K562 (cell line): ENCODE measurements around the gene HTRA3. TPM values are rescaled to one million over a fixed set of nuclear protein-coding genes. Genes with fewer than 3 reads are reported as not detected.
A peak's percentile ranks its signal among the peaks of the same experiment; 100 is the strongest.

Experiments used
- ATF7 ChIP-seq: fragments of 450-650 bp; IDR thresholded peaks from 2 replicates; pipeline ENCODE4 v1.7.1; 2014; ENCODE audit warnings: mild to moderate bottlenecking, moderate library complexity
- CBX1 ChIP-seq: sonication (generic); IDR thresholded peaks from 2 replicates; pipeline ENCODE4 v1.6.1; 2016; ENCODE audit warnings: antibody characterized with exemption, low read depth, mild to moderate bottlenecking
- EGR1 ChIP-seq: fragments of 450-650 bp; conservative IDR thresholded peaks from 2 replicates; pipeline ENCODE4 v1.6.1; 2017; ENCODE audit warnings: mild to moderate bottlenecking
- HCFC1 ChIP-seq: IDR thresholded peaks from 2 replicates; pipeline ENCODE4 v1.6.1; 2012; ENCODE audit warnings: low read depth, low read length, improper control_type of control experiment
- ID3 ChIP-seq, 2 experiments: fragments of 250-450 bp in 1 of 2; fragments of 450-650 bp in 1 of 2; sonication (Bioruptor Pico) in 1 of 2; IDR thresholded peaks; 2 replicates each; pipeline versions ENCODE4 v1.6.1 to v1.8.0; 2016 to 2021; ENCODE audit warnings: mild to moderate bottlenecking in 2 of 2, moderate library complexity in 2 of 2, missing compliant biosample characterization in 1 of 2, missing genetic modification characterization in 1 of 2
- LARP7 ChIP-seq: fragments of 450-650 bp; IDR thresholded peaks from 2 replicates; pipeline ENCODE4 v1.6.1; 2016
- LCOR ChIP-seq: sonication (generic); formaldehyde crosslinking; IDR thresholded peaks from 2 replicates; pipeline ENCODE4 v1.8.0; 2022; ENCODE audit warnings: mild to moderate bottlenecking, missing genetic modification reagents
- MCM3 ChIP-seq: fragments of 450-650 bp; IDR thresholded peaks from 2 replicates; pipeline ENCODE4 v1.6.1; 2016
- MEIS2 ChIP-seq: fragments of 450-650 bp; IDR thresholded peaks from 2 replicates; pipeline ENCODE4 v1.6.1; 2014; ENCODE audit warnings: mild to moderate bottlenecking; ENCODE audit not compliant: partially characterized antibody
- MTA1 ChIP-seq: fragments of 450-650 bp; IDR thresholded peaks from 2 replicates; pipeline ENCODE4 v1.6.1; 2017; ENCODE audit warnings: borderline replicate concordance
- NFIC ChIP-seq: fragments of 450-650 bp; IDR thresholded peaks from 2 replicates; pipeline ENCODE4 v1.6.1; 2017; ENCODE audit warnings: mild to moderate bottlenecking, inconsistent platforms
- PHF8 ChIP-seq: fragments of 200-600 bp; sonication (generic); IDR thresholded peaks from 2 replicates; pipeline ENCODE4 v1.6.1; 2012; ENCODE audit warnings: mixed run types, mild to moderate bottlenecking, inconsistent platforms, low read length, moderate library complexity, borderline replicate concordance
- PRDM10 ChIP-seq: fragments of 450-650 bp; IDR thresholded peaks from 2 replicates; pipeline ENCODE4 v1.6.1; 2018; ENCODE audit not compliant: partially characterized antibody
- SMAD4 ChIP-seq: fragments of 250-450 bp; sonication (Bioruptor Pico); conservative IDR thresholded peaks from 2 replicates; pipeline ENCODE4 v1.8.0; 2021; ENCODE audit warnings: inconsistent platforms, mild to moderate bottlenecking, moderate library complexity
- SOX6 ChIP-seq: fragments of 450-650 bp; IDR thresholded peaks from 2 replicates; pipeline ENCODE4 v1.6.1; 2014; ENCODE audit warnings: mild to moderate bottlenecking
- ZBTB12 ChIP-seq: fragments of 250-450 bp; sonication (Bioruptor Pico); IDR thresholded peaks from 2 replicates; pipeline ENCODE4 v1.4.0; 2020
- ZFP91 ChIP-seq: sonication (generic); formaldehyde crosslinking; IDR thresholded peaks from 2 replicates; pipeline ENCODE4 v1.8.0; 2022; ENCODE audit warnings: mild to moderate bottlenecking, missing genetic modification reagents
- ZNF124 ChIP-seq: sonication (generic); formaldehyde crosslinking; IDR thresholded peaks from 2 replicates; pipeline ENCODE4 v1.8.1; 2022; ENCODE audit warnings: missing genetic modification reagents
- polyA plus RNA-seq, 8 experiments: library from polyadenylated mRNA; depleted of rRNA in 4 of 8; stranded (reverse) in 5 of 8; unstranded in 3 of 8; fragments of >200 nt; fragmentation: Nextera tagmentation in 2 of 8; fragmentation: Illumina TruSeq in 1 of 8; extraction: Ambion mirVana in 2 of 8; extraction: Trizol in 1 of 8; gene quantifications; 2 replicates each; pipeline versions ENCODE4 v1.2.1 to v1.2.3, GENCODE V29; 2011 to 2014; ENCODE audit warnings: inconsistent platforms in 1 of 8, missing spikeins in 1 of 8
- total RNA-seq, 7 experiments: library from RNA; depleted of rRNA in 6 of 7; stranded (reverse); fragments of >200 nt in 6 of 7; fragmentation: Illumina TruSeq in 2 of 7; extraction: Trizol in 2 of 7; gene quantifications; 2 replicates each; pipeline versions ENCODE4 v1.2.1 to v1.2.3, GENCODE V29; 2011 to 2021; ENCODE audit warnings: low replicate concordance in 1 of 7
- TF ChIP-seq, protein P1 (sequence below), 2 experiments: IDR thresholded peaks; 2 replicates each; pipeline ENCODE4 v1.6.1; 2012; ENCODE audit warnings: improper control_type of control experiment in 2 of 2, low read depth in 2 of 2, low read length in 2 of 2, borderline replicate concordance in 1 of 2

Gene HTRA3
- total and polyA plus RNA-seq, 9 of the 15 experiments (the other 6 are each of a cell fraction or from before 2014, with no cell fraction given), result 0.04 TPM; not detected in 8

DNA sequence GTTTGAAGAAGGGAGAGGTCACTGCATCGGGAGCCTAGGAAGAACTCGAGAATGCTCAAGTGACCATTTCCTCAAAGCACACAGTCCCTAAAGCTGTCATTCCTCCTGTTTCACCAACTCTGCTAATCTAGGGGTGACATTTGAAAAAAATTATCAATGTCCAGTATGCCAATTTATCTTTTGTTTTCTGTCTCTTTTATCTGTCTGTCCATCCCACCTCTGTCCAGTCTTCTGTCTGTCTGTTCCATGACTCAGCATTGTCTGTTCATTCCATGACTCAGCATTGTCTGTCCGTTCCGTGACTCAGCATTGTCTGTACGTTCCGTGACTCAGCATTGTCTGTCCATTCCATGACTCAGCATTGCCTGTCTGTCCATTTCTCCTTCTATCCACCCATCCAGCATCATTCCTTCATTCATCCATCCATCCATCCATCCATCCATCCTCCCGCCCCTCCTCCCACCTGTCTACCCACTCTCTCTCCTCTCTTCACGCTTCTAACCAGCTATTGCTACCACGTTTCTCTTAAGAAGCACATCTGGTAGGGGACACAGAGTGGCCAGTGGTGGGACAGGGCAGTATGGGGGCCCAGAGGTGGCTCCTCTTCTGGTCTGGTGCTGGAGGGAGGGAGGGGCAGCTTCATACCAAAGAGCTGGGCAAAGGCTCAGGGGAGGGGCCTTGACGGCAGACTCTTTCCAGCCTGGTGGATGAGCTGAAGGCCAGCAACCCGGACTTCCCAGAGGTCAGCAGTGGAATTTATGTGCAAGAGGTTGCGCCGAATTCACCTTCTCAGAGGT lies 34.1 kb downstream of the HTRA3 start (continued):
- no peak for TF ChIP-seq ID3 (CRISPR knock-in tag; IDR thresholded peaks at IDR 0.05)
- peak; percentile 89 for TF ChIP-seq ID3 (tag; IDR thresholded peaks at IDR 0.05)
- peak; percentile 55; the same call in 1 of the 2 replicates for TF ChIP-seq ZBTB12 (CRISPR knock-in tag)
- TF ChIP-seq SOX6, result peak; percentile 100
- peak; percentile 33 for TF ChIP-seq HCFC1
- no peak for TF ChIP-seq ZNF124 (CRISPR knock-in tag)
- peak; percentile 96 for TF ChIP-seq MTA1
- TF ChIP-seq LARP7, result peak; percentile 100
- TF ChIP-seq SMAD4 (CRISPR knock-in tag), result peak; percentile 100
- TF ChIP-seq LCOR (CRISPR knock-in tag), result 0 out of 2 replicates have a peak, but pooled peaks have one; percentile 37
- peak; percentile 79 for TF ChIP-seq PRDM10
- TF ChIP-seq MCM3, result peak; percentile 88
- TF ChIP-seq PHF8, result no peak
- TF ChIP-seq ZFP91 (CRISPR knock-in tag), result no peak
- peak; percentile 93 for TF ChIP-seq MEIS2
- TF ChIP-seq EGR1, result peak; percentile 26; the same call in 1 of the 2 replicates
- TF ChIP-seq CBX1, result no peak
- peak; percentile 88 for TF ChIP-seq NFIC
- TF ChIP-seq, protein P1, sequence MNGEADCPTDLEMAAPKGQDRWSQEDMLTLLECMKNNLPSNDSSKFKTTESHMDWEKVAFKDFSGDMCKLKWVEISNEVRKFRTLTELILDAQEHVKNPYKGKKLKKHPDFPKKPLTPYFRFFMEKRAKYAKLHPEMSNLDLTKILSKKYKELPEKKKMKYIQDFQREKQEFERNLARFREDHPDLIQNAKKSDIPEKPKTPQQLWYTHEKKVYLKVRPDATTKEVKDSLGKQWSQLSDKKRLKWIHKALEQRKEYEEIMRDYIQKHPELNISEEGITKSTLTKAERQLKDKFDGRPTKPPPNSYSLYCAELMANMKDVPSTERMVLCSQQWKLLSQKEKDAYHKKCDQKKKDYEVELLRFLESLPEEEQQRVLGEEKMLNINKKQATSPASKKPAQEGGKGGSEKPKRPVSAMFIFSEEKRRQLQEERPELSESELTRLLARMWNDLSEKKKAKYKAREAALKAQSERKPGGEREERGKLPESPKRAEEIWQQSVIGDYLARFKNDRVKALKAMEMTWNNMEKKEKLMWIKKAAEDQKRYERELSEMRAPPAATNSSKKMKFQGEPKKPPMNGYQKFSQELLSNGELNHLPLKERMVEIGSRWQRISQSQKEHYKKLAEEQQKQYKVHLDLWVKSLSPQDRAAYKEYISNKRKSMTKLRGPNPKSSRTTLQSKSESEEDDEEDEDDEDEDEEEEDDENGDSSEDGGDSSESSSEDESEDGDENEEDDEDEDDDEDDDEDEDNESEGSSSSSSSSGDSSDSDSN (IDR thresholded peaks at IDR 0.05; ENCODE audit: borderline replicate concordance in 1 of 2, low read depth in 2 of 2, low read length in 2 of 2), result peak in 1 of 2 experiments; percentile 51; a peak in 1 of 4 replicates
- TF ChIP-seq ATF7, result peak; percentile 94
